HG03039 (cell line): ENCODE results near the gene RPRD1B.
"Not testable (repeated sequence)": the region's sequence is repeated elsewhere in the genome, so short reads cannot be mapped to it uniquely, and the experiment has no call there.

Source experiments
- ATAC-seq: cut with Tn5 transposase; IDR thresholded peaks from one replicate; pipeline ENCODE4 v1.9.1; 2021; ENCODE audit warnings: mild to moderate bottlenecking, moderate library complexity; ENCODE audit not compliant: unreplicated experiment

Gene RPRD1B

DNA sequence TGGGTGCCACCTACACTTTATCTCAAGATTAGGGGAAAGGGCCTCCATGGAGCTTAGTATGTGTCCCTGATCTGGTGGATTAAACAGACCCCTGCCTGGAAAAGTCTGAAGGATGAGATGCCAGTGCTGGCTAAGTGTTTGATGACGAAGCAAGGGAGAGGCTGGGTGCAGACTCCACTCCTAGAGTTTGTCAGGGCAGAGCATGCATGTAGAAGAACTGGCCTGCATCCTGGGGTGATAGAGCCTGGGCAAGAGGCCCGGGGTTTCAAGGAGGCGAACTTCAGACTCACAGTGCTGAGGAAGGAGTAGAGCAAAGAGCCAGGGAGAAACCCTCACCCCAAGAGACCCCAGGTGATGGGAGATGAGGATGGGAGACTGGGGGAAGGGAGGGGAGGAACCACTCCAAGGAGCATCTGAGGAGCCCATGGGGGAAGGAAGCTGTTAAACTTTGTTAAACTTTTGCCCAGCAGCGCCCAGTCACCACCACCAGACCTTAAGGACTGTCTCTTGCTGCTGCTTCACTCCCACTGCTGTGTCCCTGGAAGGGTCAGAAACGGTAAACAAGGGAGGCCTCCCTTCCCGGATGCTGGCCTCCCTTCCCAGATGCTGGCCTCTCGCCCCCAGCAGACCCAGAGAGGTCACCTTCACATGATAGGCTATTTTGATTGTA, 61.6 kb downstream of the RPRD1B start:
- ATAC-seq, result no peak

- ATAC-seq, result no peak
These were observed 65.4 kb downstream of the RPRD1B start for GRCh38 chr20:38098952-38099351.

DNA sequence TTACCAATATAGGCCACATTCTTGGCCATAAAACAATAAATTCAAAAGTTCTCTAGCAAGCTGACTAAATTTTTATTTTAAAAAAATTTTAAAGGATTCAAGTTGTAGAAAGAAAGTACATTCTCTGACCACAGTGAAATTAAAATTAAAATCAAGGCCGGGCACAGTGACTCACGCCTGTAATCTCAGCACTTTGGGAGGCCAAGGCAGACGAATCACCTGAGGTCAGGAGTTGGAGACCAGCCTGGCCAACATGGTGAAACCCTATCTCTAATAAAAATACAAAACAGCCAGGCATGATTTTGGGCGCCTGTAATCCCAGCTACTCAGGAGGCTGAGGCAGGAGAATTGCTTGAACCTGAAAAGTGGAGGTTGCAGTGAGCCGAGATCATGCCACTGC, 68.7 kb downstream of the RPRD1B start:
- not testable (repeated sequence) for ATAC-seq

- no peak for ATAC-seq
These were observed 70.7 kb downstream of the RPRD1B start for GRCh38 chr20:38104285-38104684.

GRCh38 chr20:38106461-38106860, 72.9 kb downstream of the RPRD1B start:
- no peak for ATAC-seq

DNA sequence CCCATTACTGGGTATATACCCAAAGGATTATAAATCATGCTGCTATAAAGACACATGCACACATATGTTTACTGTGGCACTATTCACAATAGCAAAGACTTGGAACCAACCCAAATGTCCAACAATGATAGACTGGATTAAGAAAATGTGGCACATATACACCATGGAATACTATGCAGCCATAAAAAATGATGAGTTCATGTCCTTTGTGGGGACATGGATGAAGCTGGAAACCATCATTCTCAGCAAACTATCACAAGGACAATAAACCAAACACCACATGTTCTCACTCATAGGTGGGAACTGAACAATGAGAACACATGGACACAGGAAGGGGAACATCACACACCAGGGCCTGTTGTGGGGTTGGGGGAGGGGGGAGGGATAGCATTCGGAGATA, 73.8 kb downstream of the RPRD1B start:
- ATAC-seq, result not testable (repeated sequence)

GRCh38 chr20:38107916-38108315, 74.4 kb downstream of the RPRD1B start:
- not testable (repeated sequence) for ATAC-seq

- no peak for ATAC-seq
These were observed 75.0 kb downstream of the RPRD1B start for GRCh38 chr20:38108438-38108985.

- ATAC-seq, result no peak
These were observed 75.5 kb downstream of the RPRD1B start for GRCh38 chr20:38108986-38109541.

- no peak for ATAC-seq
These were observed 76.3 kb downstream of the RPRD1B start for GRCh38 chr20:38109591-38110524.

DNA sequence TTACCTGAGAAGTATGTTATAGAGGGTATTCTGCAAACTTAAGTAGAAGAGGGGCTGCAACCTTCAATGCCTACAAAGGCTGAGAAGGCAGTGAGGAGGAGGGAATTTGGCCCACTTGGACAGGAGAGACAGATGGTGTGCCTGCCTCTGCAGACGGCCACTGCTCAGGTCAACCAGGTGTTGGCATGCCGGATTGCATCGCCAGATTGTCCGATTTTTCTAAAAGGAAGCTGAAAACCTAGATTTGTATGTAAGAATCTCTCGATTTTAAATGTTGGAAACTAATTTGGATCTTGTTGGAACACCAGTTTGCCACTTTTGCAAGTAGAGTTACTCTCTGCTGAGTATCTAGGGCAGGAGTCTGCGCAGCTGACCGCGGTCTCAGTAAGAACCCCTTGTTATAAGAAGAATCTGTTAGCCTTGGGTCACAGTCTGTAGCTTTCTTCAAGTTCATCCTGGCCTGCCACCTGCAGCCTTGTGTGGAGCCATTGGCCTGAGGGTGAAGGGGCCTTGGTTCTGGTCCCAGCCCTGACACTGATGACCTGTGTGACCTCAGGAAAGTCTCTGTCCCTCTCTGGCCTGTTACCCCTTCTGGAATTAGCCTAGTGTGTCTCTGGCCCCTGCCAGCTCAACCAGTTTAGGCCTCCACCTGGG, 77.1 kb downstream of the RPRD1B start:
- no peak for ATAC-seq

GRCh38 chr20:38111366-38112232, 78.1 kb downstream of the RPRD1B start:
- no peak for ATAC-seq

DNA sequence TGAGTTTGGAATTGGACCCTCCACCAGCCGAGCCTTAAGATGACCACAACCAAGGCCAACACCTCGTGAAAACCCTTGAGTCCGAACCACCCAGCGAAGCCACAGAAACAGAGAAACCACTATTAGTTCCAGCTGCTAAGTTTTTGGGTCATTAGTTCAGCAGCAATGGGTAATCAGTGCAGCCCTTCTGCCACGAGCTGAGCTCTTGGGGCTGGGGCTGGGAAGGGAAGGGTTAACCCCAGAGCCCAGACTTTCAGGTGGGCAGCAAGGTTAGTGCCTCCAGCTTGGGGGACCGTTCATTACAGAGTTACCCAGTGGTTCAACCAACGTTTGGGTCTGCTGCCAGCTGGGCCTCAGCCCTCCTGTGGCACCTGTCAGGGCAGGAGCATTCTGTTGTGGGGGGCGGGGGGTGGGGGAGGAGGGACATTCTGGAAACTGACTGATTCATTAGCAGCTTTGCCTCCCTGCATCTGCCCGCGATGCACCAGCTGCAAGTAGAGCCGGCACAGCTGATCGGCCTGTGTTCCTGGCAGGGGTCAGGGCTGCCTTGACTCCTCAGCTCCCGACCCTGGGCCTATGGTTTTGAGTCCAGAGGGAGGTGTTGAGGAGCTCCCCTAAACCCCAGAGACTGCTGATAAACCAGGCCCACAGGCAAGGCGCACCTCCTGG, 78.8 kb downstream of the RPRD1B start:
- ATAC-seq, result no peak

DNA sequence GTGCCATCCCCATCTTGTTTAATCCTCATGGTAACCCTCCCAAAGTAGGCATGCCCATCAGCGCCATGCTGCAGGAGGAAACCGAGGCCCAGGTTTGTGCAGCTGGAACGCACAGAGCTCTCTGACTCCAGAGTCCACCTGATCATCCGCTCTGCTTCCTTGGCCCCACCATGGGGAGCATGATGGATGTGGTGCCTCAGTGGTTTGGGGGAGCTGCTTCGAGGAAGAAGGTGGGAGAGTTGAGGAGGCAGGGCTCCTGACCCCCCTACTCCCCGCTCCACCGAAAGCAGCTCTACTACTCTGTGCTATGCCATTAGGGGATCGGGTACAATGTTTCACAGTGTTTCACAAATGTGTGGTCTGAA, 79.4 kb downstream of the RPRD1B start:
- ATAC-seq, result no peak

GRCh38 chr20:38113401-38114325, 80.1 kb downstream of the RPRD1B start:
- ATAC-seq, result no peak

- ATAC-seq, result no peak
These were observed 80.8 kb downstream of the RPRD1B start for GRCh38 chr20:38114353-38114791.

GRCh38 chr20:38115205-38115604, 81.7 kb downstream of the RPRD1B start:
- ATAC-seq, result no peak

- no peak for ATAC-seq
These were observed 82.3 kb downstream of the RPRD1B start for GRCh38 chr20:38115896-38116295.
